HepG2 (cell line): Measurements from ENCODE around the gene CD4. TPM values are rescaled to one million over a fixed set of nuclear protein-coding genes. Genes with fewer than 3 reads are reported as not detected.
A peak's percentile ranks its signal among the peaks of the same experiment; 100 is the strongest.

Source experiments
- AFF4 ChIP-seq: sonication (generic); formaldehyde crosslinking; IDR thresholded peaks from 2 replicates; pipeline ENCODE4 v1.4.0; 2020; ENCODE audit warnings: missing genetic modification reagents
- ASH2L ChIP-seq: fragments of 300-600, 200-600 bp; sonication (generic); IDR thresholded peaks from 2 replicates; pipeline ENCODE4 v1.7.0; 2017; ENCODE audit warnings: low read depth, mild to moderate bottlenecking, moderate library complexity, mixed read lengths, low read length; ENCODE audit not compliant: insufficient read length
- ATF7-NPFF ChIP-seq: sonication (generic); formaldehyde crosslinking; IDR thresholded peaks from 2 replicates; pipeline ENCODE4 v1.8.1; 2023; ENCODE audit warnings: mild to moderate bottlenecking, low read depth, missing genetic modification reagents, moderate library complexity
- DMTF1 ChIP-seq: sonication (generic); formaldehyde crosslinking; IDR thresholded peaks from 2 replicates; pipeline ENCODE4 v1.4.0; 2020; ENCODE audit warnings: mild to moderate bottlenecking, missing genetic modification reagents
- FOXJ3 ChIP-seq: sonication (generic); formaldehyde crosslinking; IDR thresholded peaks from 2 replicates; pipeline ENCODE4 v1.4.0; 2020; ENCODE audit warnings: missing genetic modification reagents, mild to moderate bottlenecking, borderline replicate concordance
- HDAC1 ChIP-seq: sonication (generic); formaldehyde crosslinking; IDR thresholded peaks from 2 replicates; pipeline ENCODE4 v1.5.1; 2020; ENCODE audit warnings: mild to moderate bottlenecking, missing genetic modification reagents
- IKZF1 ChIP-seq: fragments of 450-650 bp; IDR thresholded peaks from 2 replicates; pipeline ENCODE4 v1.7.1; 2016
- KDM2A ChIP-seq: sonication (generic); formaldehyde crosslinking; IDR thresholded peaks from 2 replicates; pipeline ENCODE4 v1.4.0; 2020; ENCODE audit warnings: low read depth, missing genetic modification reagents, borderline replicate concordance
- KDM6A ChIP-seq: IDR thresholded peaks from 2 replicates; pipeline ENCODE4 v1.6.1; 2016; ENCODE audit warnings: low read depth
- KLF12 ChIP-seq: sonication (generic); formaldehyde crosslinking; IDR thresholded peaks from 2 replicates; pipeline ENCODE4 v1.4.0; 2020; ENCODE audit warnings: missing genetic modification reagents, borderline replicate concordance
- LBX2 ChIP-seq: sonication (generic); formaldehyde crosslinking; IDR thresholded peaks from 2 replicates; pipeline ENCODE4 v1.5.0; 2020; ENCODE audit warnings: missing genetic modification reagents, mild to moderate bottlenecking, borderline replicate concordance
- NFIC ChIP-seq: IDR thresholded peaks from 2 replicates; pipeline ENCODE4 v1.6.1; 2012; ENCODE audit warnings: mild to moderate bottlenecking, low read length, inconsistent platforms
- NFRKB ChIP-seq: fragments of 450-650 bp; IDR thresholded peaks from 2 replicates; pipeline ENCODE4 v1.6.1; 2017
- POLR2A ChIP-seq, 2 experiments: IDR thresholded peaks; 2 replicates each; pipeline ENCODE4 v1.6.1; 2011; ENCODE audit warnings: low read depth in 2 of 2, low read length in 2 of 2, mild to moderate bottlenecking in 1 of 2, moderate library complexity in 1 of 2; ENCODE audit not compliant: insufficient read depth in 1 of 2
- SSRP1 ChIP-seq: IDR thresholded peaks from 2 replicates; pipeline ENCODE4 v1.6.1; 2016; ENCODE audit warnings: control low read depth
- ZC3H4 ChIP-seq: sonication (generic); formaldehyde crosslinking; IDR thresholded peaks from 2 replicates; pipeline ENCODE4 v1.4.0; 2020; ENCODE audit warnings: missing genetic modification reagents, borderline replicate concordance
- ZMYM4 ChIP-seq: sonication (generic); formaldehyde crosslinking; IDR thresholded peaks from 2 replicates; pipeline ENCODE4 v1.8.1; 2023; ENCODE audit warnings: mild to moderate bottlenecking, missing genetic modification reagents
- ZNF34 ChIP-seq: sonication (generic); formaldehyde crosslinking; IDR thresholded peaks from 2 replicates; pipeline ENCODE4 v1.4.0; 2020; ENCODE audit warnings: mild to moderate bottlenecking, missing genetic modification reagents, borderline replicate concordance
- ZNF564 ChIP-seq: sonication (generic); formaldehyde crosslinking; IDR thresholded peaks from 2 replicates; pipeline ENCODE4 v1.8.1; 2023; ENCODE audit warnings: mild to moderate bottlenecking, missing genetic modification reagents
- ZNF670 ChIP-seq: sonication (generic); formaldehyde crosslinking; IDR thresholded peaks from 2 replicates; pipeline ENCODE4 v1.8.0; 2022; ENCODE audit warnings: mild to moderate bottlenecking, missing genetic modification reagents, borderline replicate concordance
- polyA plus RNA-seq, 8 experiments: library from polyadenylated mRNA; depleted of rRNA in 3 of 8; stranded (reverse) in 7 of 8; unstranded in 1 of 8; fragments of >200 nt; fragmentation: Illumina TruSeq in 4 of 8; extraction: Trizol in 4 of 8; gene quantifications; 2 replicates each; pipeline versions ENCODE4 v1.2.1 to v1.2.3, GENCODE V29; 2011 to 2016; ENCODE audit warnings: low read depth in 4 of 8, missing spikeins in 1 of 8, mixed read lengths in 1 of 8; ENCODE audit not compliant: insufficient read depth in 1 of 8
- total RNA-seq, 5 experiments: library from RNA; depleted of rRNA; stranded (reverse); fragments of >200 nt; fragmentation: Illumina TruSeq; extraction: Trizol; gene quantifications; 2 replicates each; pipeline ENCODE4 v1.2.3, GENCODE V29; 2016; ENCODE audit warnings: low read depth in 1 of 5
- TF ChIP-seq, protein P1 (sequence below): sonication (generic); formaldehyde crosslinking; IDR thresholded peaks from 2 replicates; pipeline ENCODE4 v1.4.0; 2020; ENCODE audit warnings: missing genetic modification reagents, borderline replicate concordance

CD4 gene
- total and polyA plus RNA-seq, 2 of the 13 experiments (the other 11 are each of a cell fraction or from before 2014, with no cell fraction given) = 0.07 to 0.95 TPM

DNA sequence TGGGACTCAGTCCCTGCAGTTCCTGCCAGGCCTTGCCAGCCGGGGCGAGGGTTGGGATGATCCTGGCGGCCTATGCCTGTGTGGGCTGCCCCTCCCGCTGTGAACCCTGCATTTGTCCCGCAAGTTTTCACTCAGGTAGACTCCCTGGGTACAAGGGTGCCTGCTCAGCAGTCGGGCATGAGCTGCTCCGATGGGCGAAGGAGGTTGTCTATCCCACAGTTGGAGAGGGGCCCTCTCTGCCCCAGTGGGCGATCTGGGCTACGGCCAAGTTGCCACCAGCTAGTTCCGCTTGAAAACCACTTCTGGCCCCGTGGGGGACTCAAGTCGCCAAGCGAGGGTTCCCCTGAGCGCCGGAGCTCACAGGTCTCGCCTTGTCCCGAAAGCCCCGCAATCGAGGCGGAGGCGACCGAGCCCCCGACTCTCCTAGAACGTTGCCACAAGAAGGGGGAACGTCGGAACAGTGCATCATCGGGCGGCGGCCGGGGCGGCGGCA is 77.6 kb downstream of the CD4 start (continued):
- TF ChIP-seq ASH2L (peak; percentile 32), ZMYM4 (no peak), POLR2A (IDR thresholded peaks at IDR 0.05; ENCODE audit: insufficient read depth in 1 of 2, low read depth in 2 of 2, low read length in 2 of 2) (no peak), LBX2 (CRISPR knock-in tag) (no peak), ZNF34 (CRISPR knock-in tag) (no peak), SSRP1 (CRISPR knock-in tag) (no peak), KLF12 (CRISPR knock-in tag) (0 out of 2 replicates have a peak, but pooled peaks have one; percentile 10), NFIC (no peak), HDAC1 (CRISPR knock-in tag) (no peak), IKZF1 (no peak), DMTF1 (CRISPR knock-in tag) (no peak), AFF4 (0 out of 2 replicates have a peak, but pooled peaks have one; percentile 12), ATF7-NPFF (CRISPR knock-in tag) (no peak), FOXJ3 (CRISPR knock-in tag) (no peak), ZNF564 (CRISPR knock-in tag) (no peak), ZC3H4 (CRISPR knock-in tag) (no peak), NFRKB (no peak), KDM6A (no peak), KDM2A (CRISPR knock-in tag) (no peak; the same call in none of the 2 replicates), ZNF670 (CRISPR knock-in tag) (no peak)
- TF ChIP-seq, protein P1, sequence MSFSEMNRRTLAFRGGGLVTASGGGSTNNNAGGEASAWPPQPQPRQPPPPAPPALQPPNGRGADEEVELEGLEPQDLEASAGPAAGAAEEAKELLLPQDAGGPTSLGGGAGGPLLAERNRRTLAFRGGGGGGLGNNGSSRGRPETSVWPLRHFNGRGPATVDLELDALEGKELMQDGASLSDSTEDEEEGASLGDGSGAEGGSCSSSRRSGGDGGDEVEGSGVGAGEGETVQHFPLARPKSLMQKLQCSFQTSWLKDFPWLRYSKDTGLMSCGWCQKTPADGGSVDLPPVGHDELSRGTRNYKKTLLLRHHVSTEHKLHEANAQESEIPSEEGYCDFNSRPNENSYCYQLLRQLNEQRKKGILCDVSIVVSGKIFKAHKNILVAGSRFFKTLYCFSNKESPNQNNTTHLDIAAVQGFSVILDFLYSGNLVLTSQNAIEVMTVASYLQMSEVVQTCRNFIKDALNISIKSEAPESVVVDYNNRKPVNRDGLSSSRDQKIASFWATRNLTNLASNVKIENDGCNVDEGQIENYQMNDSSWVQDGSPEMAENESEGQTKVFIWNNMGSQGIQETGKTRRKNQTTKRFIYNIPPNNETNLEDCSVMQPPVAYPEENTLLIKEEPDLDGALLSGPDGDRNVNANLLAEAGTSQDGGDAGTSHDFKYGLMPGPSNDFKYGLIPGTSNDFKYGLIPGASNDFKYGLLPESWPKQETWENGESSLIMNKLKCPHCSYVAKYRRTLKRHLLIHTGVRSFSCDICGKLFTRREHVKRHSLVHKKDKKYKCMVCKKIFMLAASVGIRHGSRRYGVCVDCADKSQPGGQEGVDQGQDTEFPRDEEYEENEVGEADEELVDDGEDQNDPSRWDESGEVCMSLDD (CRISPR knock-in tag) = no peak
